ENCODE measurements around the gene VWA3B. TPM values are rescaled to one million over a fixed set of nuclear protein-coding genes. Genes with fewer than 3 reads are reported as not detected.
"Not testable (repeated sequence)": the region's sequence is repeated elsewhere in the genome, so short reads cannot be mapped to it uniquely, and the experiment has no call there.

Gene VWA3B
- polyA plus RNA-seq, 4 donors, result 0.16 to 1.4 (median 0.51) TPM; not detected in 1

GRCh38 chr2:98147900-98148299, 60.9 kb downstream of the VWA3B start:
- WGBS, 3 donors, result 91 to 97% (median 96%) methylated on average over 1 of the region's 1 CpG
- FAIRE-seq; H3K27ac ChIP-seq (ENCODE audit: low read depth in 1 of 3, low read length in 2 of 3): not testable (repeated sequence)

GRCh38 chr2:98148595-98149332, 61.8 kb downstream of the VWA3B start:
- Histone ChIP-seq H3K27me3 (ENCODE audit: control insufficient read depth in 3 of 3, insufficient read depth in 3 of 3, low read length in 3 of 3) (no peaks in the 10 kb centered on the region), H3K36me3 (ENCODE audit: control insufficient read depth in 3 of 3, insufficient read depth in 2 of 3, low read depth in 1 of 3, low read length in 3 of 3) (no peaks in the 10 kb centered on the region), H3K9me3 (ENCODE audit: control insufficient read depth in 2 of 2, insufficient read depth in 1 of 2, low read depth in 1 of 2, low read length in 1 of 2) (no peaks in the 10 kb centered on the region), H3K27ac (ENCODE audit: low read depth in 1 of 3, low read length in 2 of 3) (no peak overlapping the region), H3K4me3 (ENCODE audit: low read depth in 1 of 3, low read length in 3 of 3) (no peak overlapping the region), H3K4me1 (ENCODE audit: control insufficient read depth in 3 of 3, insufficient read depth in 2 of 3, low read depth in 1 of 3, low read length in 2 of 3) (peaks cover 0 to 2% (median 0%) of the 10 kb centered on the region in 3 donors)
- no peak for FAIRE-seq
- no peak for DNase-seq
- WGBS, 3 donors, result 62 to 73% (median 73%) methylated on average over 3 of the region's 3 CpGs

More at GRCh38 chr2:98147900-98148299, 60.9 kb downstream of the VWA3B start:
- not testable (repeated sequence) for H3K36me3 ChIP-seq (ENCODE audit: control insufficient read depth in 3 of 3, insufficient read depth in 2 of 3, low read depth in 1 of 3, low read length in 3 of 3); H3K27me3 ChIP-seq (ENCODE audit: control insufficient read depth in 3 of 3, insufficient read depth in 3 of 3, low read length in 3 of 3); H3K4me3 ChIP-seq (ENCODE audit: low read depth in 1 of 3, low read length in 3 of 3); H3K9me3 ChIP-seq (ENCODE audit: control insufficient read depth in 2 of 2, insufficient read depth in 1 of 2, low read depth in 1 of 2, low read length in 1 of 2); DNase-seq; H3K4me1 ChIP-seq (ENCODE audit: control insufficient read depth in 3 of 3, insufficient read depth in 2 of 3, low read depth in 1 of 3, low read length in 2 of 3)

GRCh38 chr2:98149333-98149697, 62.3 kb downstream of the VWA3B start:
- Histone ChIP-seq H3K4me1 (ENCODE audit: control insufficient read depth in 3 of 3, insufficient read depth in 2 of 3, low read depth in 1 of 3, low read length in 2 of 3) (peaks cover 0 to 2% (median 0%) of the 10 kb centered on the region in 3 donors), H3K36me3 (ENCODE audit: control insufficient read depth in 3 of 3, insufficient read depth in 2 of 3, low read depth in 1 of 3, low read length in 3 of 3) (no peaks in the 10 kb centered on the region), H3K27ac (ENCODE audit: low read depth in 1 of 3, low read length in 2 of 3) (no peak overlapping the region), H3K4me3 (ENCODE audit: low read depth in 1 of 3, low read length in 3 of 3) (no peak overlapping the region), H3K27me3 (ENCODE audit: control insufficient read depth in 3 of 3, insufficient read depth in 3 of 3, low read length in 3 of 3) (no peaks in the 10 kb centered on the region), H3K9me3 (ENCODE audit: control insufficient read depth in 2 of 2, insufficient read depth in 1 of 2, low read depth in 1 of 2, low read length in 1 of 2) (no peaks in the 10 kb centered on the region)
- WGBS, 3 donors, result 17 to 39% (median 32%) methylated on average over 4 of the region's 4 CpGs
- FAIRE-seq, result no peak
- peak in 1 of 2 donors; percentile 72 for DNase-seq

GRCh38 chr2:98153481-98153880, 66.5 kb downstream of the VWA3B start:
- Histone ChIP-seq H3K9me3 (ENCODE audit: control insufficient read depth in 2 of 2, insufficient read depth in 1 of 2, low read depth in 1 of 2, low read length in 1 of 2) (no peaks in the 10 kb centered on the region), H3K27ac (ENCODE audit: low read depth in 1 of 3, low read length in 2 of 3) (no peak overlapping the region), H3K36me3 (ENCODE audit: control insufficient read depth in 3 of 3, insufficient read depth in 2 of 3, low read depth in 1 of 3, low read length in 3 of 3) (no peaks in the 10 kb centered on the region), H3K4me3 (ENCODE audit: low read depth in 1 of 3, low read length in 3 of 3) (no peak overlapping the region), H3K27me3 (ENCODE audit: control insufficient read depth in 3 of 3, insufficient read depth in 3 of 3, low read length in 3 of 3) (peaks cover 0 to 4% (median 0%) of the 10 kb centered on the region in 3 donors), H3K4me1 (ENCODE audit: control insufficient read depth in 3 of 3, insufficient read depth in 2 of 3, low read depth in 1 of 3, low read length in 2 of 3) (peaks cover 0 to 2% (median 0%) of the 10 kb centered on the region in 3 donors)
- WGBS, 3 donors, result 86 to 90% (median 86%) methylated on average over 5 of the region's 5 CpGs
- FAIRE-seq, result no peak
- no peak for DNase-seq

GRCh38 chr2:98155291-98155690, 68.3 kb downstream of the VWA3B start:
- no peaks in the 10 kb centered on the region for H3K4me1 ChIP-seq (ENCODE audit: control insufficient read depth in 3 of 3, insufficient read depth in 2 of 3, low read depth in 1 of 3, low read length in 2 of 3)
- no peak overlapping the region for H3K4me3 ChIP-seq (ENCODE audit: low read depth in 1 of 3, low read length in 3 of 3)
- FAIRE-seq, result no peak
- 93 to 97% (median 95%) methylated on average over 8 of the region's 8 CpGs for WGBS, 3 donors
- no peaks in the 10 kb centered on the region for H3K9me3 ChIP-seq (ENCODE audit: control insufficient read depth in 2 of 2, insufficient read depth in 1 of 2, low read depth in 1 of 2, low read length in 1 of 2)
- no peak for DNase-seq
- H3K27me3 ChIP-seq (ENCODE audit: control insufficient read depth in 3 of 3, insufficient read depth in 3 of 3, low read length in 3 of 3), result peaks cover 0 to 4% (median 0%) of the 10 kb centered on the region in 3 donors
- no peaks in the 10 kb centered on the region for H3K36me3 ChIP-seq (ENCODE audit: control insufficient read depth in 3 of 3, insufficient read depth in 2 of 3, low read depth in 1 of 3, low read length in 3 of 3)
- no peak overlapping the region for H3K27ac ChIP-seq (ENCODE audit: low read depth in 1 of 3, low read length in 2 of 3)

- FAIRE-seq (no peak), DNase-seq (no peak)
- no peak overlapping the region for H3K27ac ChIP-seq (ENCODE audit: low read depth in 1 of 3, low read length in 2 of 3)
Measured at GRCh38 chr2:98155716-98156115, 68.7 kb downstream of the VWA3B start.

GRCh38 chr2:98156304-98156703, 69.3 kb downstream of the VWA3B start:
- H3K4me3 ChIP-seq (ENCODE audit: low read depth in 1 of 3, low read length in 3 of 3), result no peak overlapping the region
- no peaks in the 10 kb centered on the region for H3K9me3 ChIP-seq (ENCODE audit: control insufficient read depth in 2 of 2, insufficient read depth in 1 of 2, low read depth in 1 of 2, low read length in 1 of 2)
- peaks cover 0 to 4% (median 0%) of the 10 kb centered on the region in 3 donors for H3K27me3 ChIP-seq (ENCODE audit: control insufficient read depth in 3 of 3, insufficient read depth in 3 of 3, low read length in 3 of 3)
- FAIRE-seq (no peak), DNase-seq (no peak)
- 91 to 96% (median 94%) methylated on average over 7 of the region's 7 CpGs for WGBS, 3 donors
- H3K4me1 ChIP-seq (ENCODE audit: control insufficient read depth in 3 of 3, insufficient read depth in 2 of 3, low read depth in 1 of 3, low read length in 2 of 3), result no peaks in the 10 kb centered on the region
- no peaks in the 10 kb centered on the region for H3K36me3 ChIP-seq (ENCODE audit: control insufficient read depth in 3 of 3, insufficient read depth in 2 of 3, low read depth in 1 of 3, low read length in 3 of 3)
- H3K27ac ChIP-seq (ENCODE audit: low read depth in 1 of 3, low read length in 2 of 3), result no peak overlapping the region

More at GRCh38 chr2:98155716-98156115, 68.7 kb downstream of the VWA3B start:
- no peaks in the 10 kb centered on the region for H3K36me3 ChIP-seq (ENCODE audit: control insufficient read depth in 3 of 3, insufficient read depth in 2 of 3, low read depth in 1 of 3, low read length in 3 of 3)
- WGBS, 3 donors, result 71 to 88% (median 76%) methylated on average over 4 of the region's 4 CpGs
- H3K9me3 ChIP-seq (ENCODE audit: control insufficient read depth in 2 of 2, insufficient read depth in 1 of 2, low read depth in 1 of 2, low read length in 1 of 2), result no peaks in the 10 kb centered on the region
- H3K4me3 ChIP-seq (ENCODE audit: low read depth in 1 of 3, low read length in 3 of 3), result no peak overlapping the region
- H3K27me3 ChIP-seq (ENCODE audit: control insufficient read depth in 3 of 3, insufficient read depth in 3 of 3, low read length in 3 of 3), result peaks cover 0 to 4% (median 0%) of the 10 kb centered on the region in 3 donors
- H3K4me1 ChIP-seq (ENCODE audit: control insufficient read depth in 3 of 3, insufficient read depth in 2 of 3, low read depth in 1 of 3, low read length in 2 of 3), result no peaks in the 10 kb centered on the region

GRCh38 chr2:98157557-98157956, 70.6 kb downstream of the VWA3B start:
- peaks cover 0 to 4% (median 0%) of the 10 kb centered on the region in 3 donors for H3K27me3 ChIP-seq (ENCODE audit: control insufficient read depth in 3 of 3, insufficient read depth in 3 of 3, low read length in 3 of 3)
- no peaks in the 10 kb centered on the region for H3K9me3 ChIP-seq (ENCODE audit: control insufficient read depth in 2 of 2, insufficient read depth in 1 of 2, low read depth in 1 of 2, low read length in 1 of 2)
- H3K4me1 ChIP-seq (ENCODE audit: control insufficient read depth in 3 of 3, insufficient read depth in 2 of 3, low read depth in 1 of 3, low read length in 2 of 3), result no peaks in the 10 kb centered on the region
- FAIRE-seq (no peak), DNase-seq (peak in 1 of 2 donors; percentile 25)
- 49 to 68% (median 54%) methylated on average over 8 of the region's 8 CpGs for WGBS, 3 donors
- H3K27ac ChIP-seq (ENCODE audit: low read depth in 1 of 3, low read length in 2 of 3), result no peak overlapping the region
- H3K4me3 ChIP-seq (ENCODE audit: low read depth in 1 of 3, low read length in 3 of 3), result no peak overlapping the region
- no peaks in the 10 kb centered on the region for H3K36me3 ChIP-seq (ENCODE audit: control insufficient read depth in 3 of 3, insufficient read depth in 2 of 3, low read depth in 1 of 3, low read length in 3 of 3)

Data from small intestine (tissue), 7 donors.